ENCODE data around the gene UMAD1.

The UMAD1 gene

DNA sequence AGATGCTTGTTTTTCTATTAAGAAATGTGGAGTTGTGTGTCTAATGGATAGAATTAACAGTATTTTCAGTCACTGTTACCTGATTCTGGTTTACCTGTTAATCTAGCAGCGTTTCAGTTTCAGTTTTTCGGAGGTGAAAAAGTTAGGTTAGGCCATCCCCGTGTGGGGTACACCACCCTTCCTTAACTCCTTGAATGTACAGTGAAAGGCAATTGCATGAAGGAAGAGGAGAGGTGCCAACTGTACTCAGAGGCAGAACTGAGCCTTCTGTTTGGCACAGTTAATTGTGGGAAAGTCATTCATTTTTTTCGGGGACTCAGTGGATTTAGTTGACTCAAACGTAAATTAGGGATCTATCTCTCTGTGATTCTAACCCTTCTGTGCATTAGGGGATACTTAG, 42.3 kb downstream of the UMAD1 start:
- DNase-seq (ENCODE audit: low read depth): no peak
- no peak overlapping the region for H3K4me3 ChIP-seq (ENCODE audit: low read depth, low read length)

DNA sequence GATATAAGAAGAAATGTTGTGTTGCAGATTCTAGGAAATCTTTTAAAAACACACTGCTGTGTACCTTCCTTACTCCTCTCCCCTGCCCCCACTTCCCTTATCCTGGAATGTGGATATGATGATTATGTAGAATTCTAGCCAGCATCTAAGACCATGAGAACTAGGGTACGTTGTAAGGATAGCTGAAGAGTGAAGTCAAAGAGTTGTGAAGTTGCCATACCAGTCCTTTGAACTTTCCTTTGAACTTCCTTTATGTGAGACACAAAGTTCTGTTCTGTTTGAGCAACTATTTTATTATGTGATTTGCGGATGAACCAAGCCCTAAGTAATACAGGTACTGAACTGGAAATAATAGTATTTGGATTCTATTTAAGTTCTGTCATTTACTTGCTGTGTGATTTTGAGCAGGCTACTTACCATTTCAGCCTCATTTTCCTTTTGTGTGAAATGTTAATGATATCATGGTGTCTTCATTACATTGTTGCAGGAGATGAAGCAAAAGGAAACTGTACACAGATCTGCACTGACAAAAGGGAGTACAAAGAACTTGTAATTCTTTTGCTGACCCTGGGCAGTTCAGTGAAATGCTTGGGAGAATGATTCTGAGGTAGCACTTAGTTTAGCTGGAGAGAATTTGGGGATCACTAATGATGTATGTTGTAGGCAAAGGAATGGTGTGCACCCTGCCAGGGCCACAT, 46.4 kb downstream of the UMAD1 start:
- DNase-seq (ENCODE audit: low read depth): no peak

GRCh38 chr7:7687800-7688199, 47.2 kb downstream of the UMAD1 start:
- DNase-seq (ENCODE audit: low read depth): no peak
- no peak overlapping the region for H3K4me3 ChIP-seq (ENCODE audit: low read depth, low read length)

More for the DNA sequence above, 46.4 kb downstream of the UMAD1 start:
- no peak overlapping the region for H3K4me3 ChIP-seq (ENCODE audit: low read depth, low read length)

- no peak overlapping the region for H3K4me3 ChIP-seq (ENCODE audit: low read depth, low read length)
- DNase-seq (ENCODE audit: low read depth): no peak
Observed at GRCh38 chr7:7688310-7688709, 47.8 kb downstream of the UMAD1 start.

- DNase-seq (ENCODE audit: low read depth): no peak
Observed at GRCh38 chr7:7688956-7689355, 48.4 kb downstream of the UMAD1 start.

DNA sequence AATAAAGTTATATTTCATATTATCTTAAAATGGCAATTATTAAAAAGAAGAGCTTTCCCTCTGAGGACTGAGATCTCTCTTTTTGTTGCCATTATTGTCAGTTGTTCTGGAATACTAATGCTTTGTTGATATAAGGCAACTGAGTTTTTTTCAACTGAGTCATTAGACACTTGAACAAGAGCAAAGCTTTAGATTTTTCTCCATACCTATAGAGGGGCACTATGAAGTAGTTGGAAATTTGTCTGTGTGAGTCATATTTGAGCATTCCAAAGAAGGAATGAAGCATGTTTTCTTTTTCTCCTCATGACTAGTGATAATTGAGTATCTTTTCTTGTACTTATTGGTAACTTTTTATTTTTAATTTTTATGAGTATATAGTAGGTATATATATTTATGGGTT, 53.3 kb downstream of the UMAD1 start:
- H3K4me3 ChIP-seq (ENCODE audit: low read depth, low read length): no peak overlapping the region
- peak; percentile 71 for DNase-seq (ENCODE audit: low read depth)

More at GRCh38 chr7:7688956-7689355, 48.4 kb downstream of the UMAD1 start:
- no peak overlapping the region for H3K4me3 ChIP-seq (ENCODE audit: low read depth, low read length)

DNA sequence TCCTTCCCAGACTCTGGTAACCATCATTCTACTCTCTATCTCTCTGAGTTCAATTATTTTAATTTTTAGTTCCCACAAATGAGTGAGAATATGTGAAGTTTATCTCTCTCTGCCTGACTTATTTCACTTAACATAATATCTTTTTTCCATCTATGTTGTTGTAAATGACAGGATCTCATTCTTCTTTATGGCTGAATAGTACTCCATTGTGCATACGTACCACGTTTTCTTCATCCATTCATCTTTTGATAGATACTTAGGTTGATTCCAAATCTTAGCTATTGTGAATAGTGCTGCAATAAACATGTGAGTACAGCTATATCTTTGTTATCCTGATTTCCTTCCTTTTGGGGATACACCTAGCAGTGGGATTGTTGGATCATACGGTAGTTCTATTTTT, 54.0 kb downstream of the UMAD1 start:
- no peak overlapping the region for H3K4me3 ChIP-seq (ENCODE audit: low read depth, low read length)
- DNase-seq (ENCODE audit: low read depth): no peak

GRCh38 chr7:7695111-7695817, 54.7 kb downstream of the UMAD1 start:
- H3K4me3 ChIP-seq (ENCODE audit: low read depth, low read length): no peak overlapping the region
- DNase-seq (ENCODE audit: low read depth): no peak

DNA sequence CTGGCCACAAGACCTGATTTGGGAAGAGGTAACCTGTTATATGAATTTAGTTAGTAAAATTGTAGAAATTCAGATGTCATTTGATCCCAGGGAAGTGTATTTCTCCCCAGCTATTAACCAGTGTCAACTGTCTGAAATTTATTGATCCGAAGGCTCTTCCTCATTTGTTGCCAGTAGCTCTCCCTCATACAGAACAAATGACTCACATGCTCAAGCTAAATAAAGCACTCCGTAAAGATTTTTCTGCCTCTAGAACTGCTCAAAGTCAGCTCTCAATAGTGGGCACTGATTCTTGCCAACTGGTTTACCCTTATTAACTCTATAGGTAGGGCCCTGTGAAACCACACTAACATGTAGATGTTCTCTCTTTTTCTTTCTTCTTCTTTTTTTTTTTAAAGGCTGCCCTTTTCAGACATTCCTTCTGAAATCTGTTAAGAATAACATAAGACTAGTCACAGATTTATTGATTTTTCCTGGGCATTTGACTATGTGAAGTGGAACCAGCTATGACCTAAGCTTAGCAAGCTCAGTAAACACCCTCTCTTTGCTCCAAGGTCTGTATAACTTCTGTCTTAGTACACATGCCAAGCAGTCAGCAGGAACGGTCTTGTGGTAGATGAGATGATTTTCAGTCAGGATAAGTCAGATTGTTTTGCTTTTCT, 56.0 kb downstream of the UMAD1 start:
- no peak for DNase-seq (ENCODE audit: low read depth)
- no peak overlapping the region for H3K4me3 ChIP-seq (ENCODE audit: low read depth, low read length)

DNA sequence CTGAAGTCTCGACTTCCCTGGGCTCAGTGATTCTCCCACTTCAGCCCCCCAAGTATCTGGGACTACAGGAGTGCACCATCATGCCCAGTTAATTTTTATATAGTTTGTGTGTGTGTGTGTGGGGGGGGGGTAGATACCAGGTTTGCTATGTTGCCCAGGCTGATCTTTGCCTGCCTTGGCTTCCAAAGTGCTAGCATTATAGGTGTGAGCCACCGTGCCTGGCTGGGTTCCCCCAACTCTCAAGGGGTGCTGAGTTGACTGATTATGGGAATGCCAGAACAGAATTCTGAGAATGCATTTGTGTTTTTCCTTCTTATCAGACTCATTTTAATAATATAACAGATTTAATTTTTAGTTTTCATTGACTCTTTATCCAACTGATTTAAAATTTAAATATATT, 58.4 kb downstream of the UMAD1 start:
- DNase-seq (ENCODE audit: low read depth): no peak
- H3K4me3 ChIP-seq (ENCODE audit: low read depth, low read length): no peak overlapping the region

GRCh38 chr7:7699380-7699779, 58.8 kb downstream of the UMAD1 start:
- no peak overlapping the region for H3K4me3 ChIP-seq (ENCODE audit: low read depth, low read length)
- DNase-seq (ENCODE audit: low read depth): no peak

GRCh38 chr7:7699970-7700369, 59.4 kb downstream of the UMAD1 start:
- no peak for DNase-seq (ENCODE audit: low read depth)
- no peak overlapping the region for H3K4me3 ChIP-seq (ENCODE audit: low read depth, low read length)

DNA sequence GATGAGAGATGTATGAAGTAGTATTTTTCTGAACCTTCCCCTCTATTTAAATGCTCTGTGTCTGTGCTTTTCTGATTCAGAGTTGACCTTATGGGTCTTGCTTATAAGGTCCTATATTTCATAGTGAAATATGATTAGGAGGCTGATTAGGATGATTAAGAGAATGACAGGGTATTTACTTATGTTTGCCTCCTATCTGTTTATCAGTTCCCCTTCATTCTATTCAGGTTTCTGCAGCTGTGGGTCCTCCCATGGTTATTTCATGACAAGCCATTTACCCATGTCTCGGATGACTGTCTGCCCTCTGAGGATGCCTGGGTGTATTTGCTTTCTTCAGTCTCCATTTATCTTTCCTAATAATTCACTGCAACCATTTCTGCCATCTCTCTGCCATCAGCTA, 61.0 kb downstream of the UMAD1 start:
- no peak for DNase-seq (ENCODE audit: low read depth)
- no peak overlapping the region for H3K4me3 ChIP-seq (ENCODE audit: low read depth, low read length)

DNA sequence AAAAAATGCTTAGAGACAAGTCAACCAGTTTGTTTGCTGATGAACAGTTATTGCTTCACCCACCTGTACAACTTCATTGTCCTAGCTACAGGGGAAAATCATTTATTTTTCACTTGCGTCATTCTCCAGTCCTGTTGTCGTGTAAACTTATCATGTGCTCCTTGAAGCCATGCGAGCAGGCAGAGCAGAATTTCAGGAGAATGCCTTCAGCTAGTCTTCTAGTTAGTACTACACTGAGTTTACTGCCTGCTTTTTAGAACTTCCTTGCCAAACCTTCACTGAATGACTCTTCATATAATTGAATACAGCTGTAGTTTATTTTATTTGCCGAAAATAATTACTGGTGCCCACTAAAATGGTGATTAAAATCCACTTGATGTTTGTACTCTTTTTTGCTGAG, 62.3 kb downstream of the UMAD1 start:
- no peak for DNase-seq (ENCODE audit: low read depth)
- no peak overlapping the region for H3K4me3 ChIP-seq (ENCODE audit: low read depth, low read length)

DNA sequence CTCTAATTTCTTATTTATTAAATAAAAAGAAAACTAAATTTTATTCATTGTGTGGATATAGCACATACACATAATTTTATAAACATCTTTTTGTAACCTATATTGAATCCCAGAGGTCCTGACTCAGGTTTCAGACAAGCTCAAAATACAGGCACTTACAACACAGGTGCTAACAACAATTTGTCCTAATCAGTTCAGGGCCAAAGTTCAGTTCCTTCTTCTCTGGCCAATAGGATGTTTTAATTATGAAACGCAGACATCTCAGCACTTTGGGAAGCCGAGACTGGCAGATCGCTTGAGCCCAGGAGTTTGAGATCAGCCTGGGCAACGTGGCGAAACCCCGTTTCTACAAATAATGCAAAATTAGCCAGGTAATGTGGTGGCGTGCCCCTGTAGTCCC, 62.9 kb downstream of the UMAD1 start:
- H3K4me3 ChIP-seq (ENCODE audit: low read depth, low read length): no peak overlapping the region
- DNase-seq (ENCODE audit: low read depth): no peak

GRCh38 chr7:7704867-7705266, 64.3 kb downstream of the UMAD1 start:
- no peak for DNase-seq (ENCODE audit: low read depth)
- H3K4me3 ChIP-seq (ENCODE audit: low read depth, low read length): no peak overlapping the region

- H3K4me3 ChIP-seq (ENCODE audit: low read depth, low read length): no peak overlapping the region
- DNase-seq (ENCODE audit: low read depth): no peak
Observed at GRCh38 chr7:7705318-7705717, 64.8 kb downstream of the UMAD1 start.

DNA sequence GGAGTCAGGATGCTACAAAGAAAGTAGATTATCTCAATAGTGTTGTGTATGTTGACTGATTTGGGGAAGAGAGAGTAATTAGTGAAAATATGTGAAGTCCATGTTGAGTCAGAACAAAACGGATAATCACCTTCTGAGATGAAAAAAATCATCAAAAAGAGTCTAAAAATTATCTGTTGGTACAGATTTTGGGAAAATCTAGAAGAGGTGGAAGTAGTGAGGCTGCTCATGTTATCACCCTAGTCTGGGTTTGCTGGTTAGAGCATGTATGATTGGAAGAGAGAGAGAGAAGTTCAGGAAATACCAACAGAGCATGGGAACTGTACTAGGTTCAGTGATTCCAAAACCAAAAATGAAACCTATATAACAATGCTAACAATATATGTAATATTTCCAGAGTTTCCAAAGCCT, 65.6 kb downstream of the UMAD1 start:
- no peak overlapping the region for H3K4me3 ChIP-seq (ENCODE audit: low read depth, low read length)
- no peak for DNase-seq (ENCODE audit: low read depth)

- no peak overlapping the region for H3K4me3 ChIP-seq (ENCODE audit: low read depth, low read length)
- no peak for DNase-seq (ENCODE audit: low read depth)
Observed at GRCh38 chr7:7706556-7707172, 66.1 kb downstream of the UMAD1 start.

DNA sequence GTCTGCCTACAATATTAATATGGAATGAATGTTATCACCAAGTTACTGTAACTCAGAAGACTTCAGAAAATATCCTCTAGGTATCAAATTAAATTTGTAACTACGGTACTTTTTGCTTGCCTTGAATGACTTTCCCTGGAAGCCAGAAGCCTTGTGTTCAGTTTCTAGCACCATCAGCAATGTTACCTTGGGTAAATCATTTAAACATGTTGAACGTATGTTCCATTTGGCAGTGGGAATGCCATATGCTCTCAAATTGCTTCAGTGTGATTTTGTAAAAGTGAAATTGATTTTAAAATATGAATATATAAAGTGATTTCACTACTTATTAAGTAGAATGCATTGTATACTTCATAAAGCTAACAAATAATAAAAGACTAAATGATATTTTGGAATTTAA, 66.7 kb downstream of the UMAD1 start:
- no peak for DNase-seq (ENCODE audit: low read depth)
- H3K4me3 ChIP-seq (ENCODE audit: low read depth, low read length): no peak overlapping the region

Measured in skeletal muscle cell (primary cell).